Suprapubic skin (tissue), 4 donors: ENCODE measurements around the gene CACNA2D3. TPM values are rescaled to one million over a fixed set of nuclear protein-coding genes. Genes with fewer than 3 reads are reported as not detected.
A peak's percentile ranks its signal among the peaks of the same experiment; 100 is the strongest.

Source experiments
- DNase-seq, 2 donors: peaks; one replicate each; pipeline ENCODE4 v3.0.0-alpha.2; 2019; ENCODE audit warnings: low spot score in 2 of 2
- H3K27ac ChIP-seq: fragments of 200-600 bp; sonication (generic); one replicate; pipeline ENCODE4 v1.5.1; 2019
- H3K27me3 ChIP-seq: fragments of 200-600 bp; sonication (generic); one replicate; pipeline ENCODE4 v1.5.1; 2019
- H3K36me3 ChIP-seq: fragments of 200-600 bp; sonication (generic); one replicate; pipeline ENCODE4 v1.5.1; 2019
- H3K4me1 ChIP-seq: fragments of 200-600 bp; sonication (generic); one replicate; pipeline ENCODE4 v1.5.1; 2019
- H3K4me3 ChIP-seq: fragments of 200-600 bp; sonication (generic); one replicate; pipeline ENCODE4 v1.5.1; 2019; ENCODE audit warnings: mild to moderate bottlenecking
- H3K9me3 ChIP-seq: fragments of 200-600 bp; sonication (generic); one replicate; pipeline ENCODE4 v1.5.1; 2019
- EP300 ChIP-seq: sonication (generic); formaldehyde crosslinking; IDR thresholded peaks from one replicate; pipeline ENCODE4 v1.6.1; 2017; ENCODE audit warnings: antibody characterized with exemption
- POLR2A ChIP-seq, 2 donors: fragments of 450-650 bp; IDR thresholded peaks; one replicate each; pipeline ENCODE4 v1.6.1; 2017; ENCODE audit warnings: antibody characterized with exemption in 2 of 2, mild to moderate bottlenecking in 2 of 2, moderate library complexity in 2 of 2
- POLR2AphosphoS5 ChIP-seq, 3 donors: sonication (generic); formaldehyde crosslinking; IDR thresholded peaks; one replicate each; pipeline ENCODE4 v1.6.1; 2017; ENCODE audit warnings: antibody characterized with exemption in 3 of 3
- WGBS: methylation state at CpG from one replicate; pipeline ENCODE4 v1.1.5; 2018; 5-methylcytosine and 5-hydroxymethylcytosine counted together
- total RNA-seq, 4 donors: library from RNA; depleted of rRNA; stranded (reverse); fragments of >200 nt; gene quantifications; one replicate each; pipeline ENCODE4 v1.1.0, GENCODE V29; 2016
- TF ChIP-seq, protein P1 (sequence below), 2 donors: fragments of 200-600 bp in 1 of 2; fragments of 450-650 bp in 1 of 2; sonication (generic) in 1 of 2; IDR thresholded peaks; one replicate each; pipeline ENCODE4 v1.5.1; 2016 to 2019; ENCODE audit warnings: antibody characterized with exemption in 2 of 2, mild to moderate bottlenecking in 1 of 2, moderate library complexity in 1 of 2

CACNA2D3 gene
- total RNA-seq, 4 donors from 2014 or later, result 0.42 to 2.8 (median 0.95) TPM

DNA sequence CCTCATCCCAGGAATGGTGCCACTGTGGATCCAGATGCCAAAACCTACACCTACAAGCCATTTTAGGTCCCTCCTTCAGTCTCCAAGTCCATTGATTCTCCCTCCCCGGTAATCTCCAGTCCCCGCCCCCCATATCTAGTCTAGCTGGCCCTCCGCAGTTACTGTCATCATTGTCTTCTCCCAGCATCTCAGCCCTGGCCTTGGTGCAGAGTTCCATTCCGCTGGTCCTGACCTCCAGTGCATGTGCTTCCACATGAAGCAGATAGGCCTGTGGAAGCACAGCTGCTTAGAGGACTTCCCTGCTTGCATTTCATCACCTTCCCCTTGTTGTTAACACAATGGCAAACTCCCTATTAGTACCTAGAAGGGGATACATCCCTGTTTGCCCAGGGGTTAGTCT lies 473.7 kb downstream of the CACNA2D3 start:
- TF ChIP-seq, protein P1, sequence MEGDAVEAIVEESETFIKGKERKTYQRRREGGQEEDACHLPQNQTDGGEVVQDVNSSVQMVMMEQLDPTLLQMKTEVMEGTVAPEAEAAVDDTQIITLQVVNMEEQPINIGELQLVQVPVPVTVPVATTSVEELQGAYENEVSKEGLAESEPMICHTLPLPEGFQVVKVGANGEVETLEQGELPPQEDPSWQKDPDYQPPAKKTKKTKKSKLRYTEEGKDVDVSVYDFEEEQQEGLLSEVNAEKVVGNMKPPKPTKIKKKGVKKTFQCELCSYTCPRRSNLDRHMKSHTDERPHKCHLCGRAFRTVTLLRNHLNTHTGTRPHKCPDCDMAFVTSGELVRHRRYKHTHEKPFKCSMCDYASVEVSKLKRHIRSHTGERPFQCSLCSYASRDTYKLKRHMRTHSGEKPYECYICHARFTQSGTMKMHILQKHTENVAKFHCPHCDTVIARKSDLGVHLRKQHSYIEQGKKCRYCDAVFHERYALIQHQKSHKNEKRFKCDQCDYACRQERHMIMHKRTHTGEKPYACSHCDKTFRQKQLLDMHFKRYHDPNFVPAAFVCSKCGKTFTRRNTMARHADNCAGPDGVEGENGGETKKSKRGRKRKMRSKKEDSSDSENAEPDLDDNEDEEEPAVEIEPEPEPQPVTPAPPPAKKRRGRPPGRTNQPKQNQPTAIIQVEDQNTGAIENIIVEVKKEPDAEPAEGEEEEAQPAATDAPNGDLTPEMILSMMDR (IDR thresholded peaks at IDR 0.05), result no peak
- TF ChIP-seq POLR2AphosphoS5 (IDR thresholded peaks at IDR 0.05), result no peak
- no peak for TF ChIP-seq EP300
- TF ChIP-seq POLR2A (IDR thresholded peaks at IDR 0.05), result no peak
- no peaks in the 10 kb centered on the region for H3K4me1 ChIP-seq
- H3K27ac ChIP-seq, result no peak overlapping the region
- no peaks in the 10 kb centered on the region for H3K9me3 ChIP-seq
- H3K27me3 ChIP-seq, result no peaks in the 10 kb centered on the region
- DNase-seq, result no peak
- H3K36me3 ChIP-seq, result no peaks in the 10 kb centered on the region
- 93% methylated on average over 4 of the region's 4 CpGs for WGBS
- no peak overlapping the region for H3K4me3 ChIP-seq

DNA sequence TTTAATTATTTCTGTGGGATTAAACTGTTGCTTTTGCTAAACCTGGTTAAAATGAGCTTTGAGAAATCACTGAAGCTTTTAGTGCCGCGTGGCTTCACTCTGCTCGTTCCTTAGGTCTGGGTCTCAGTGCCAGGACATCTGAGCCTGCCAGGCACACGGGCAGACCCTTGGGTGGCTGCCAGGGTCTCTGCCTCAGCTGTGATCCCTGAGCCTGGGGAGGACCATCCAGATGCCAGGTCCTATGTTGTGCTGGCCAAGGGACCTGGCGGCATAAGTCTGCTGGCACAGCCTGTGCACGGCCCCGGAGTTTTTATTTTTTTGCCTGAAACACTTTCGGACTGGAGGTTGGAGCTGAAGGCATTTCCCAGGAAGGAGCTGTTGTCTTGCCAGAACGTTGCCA lies 477.4 kb downstream of the CACNA2D3 start:
- TF ChIP-seq POLR2AphosphoS5 (IDR thresholded peaks at IDR 0.05) (no peak), EP300 (no peak), POLR2A (IDR thresholded peaks at IDR 0.05) (no peak)
- TF ChIP-seq, protein P1 (IDR thresholded peaks at IDR 0.05), result no peak
- Histone ChIP-seq H3K4me3 (no peak overlapping the region), H3K4me1 (no peaks in the 10 kb centered on the region), H3K27me3 (no peaks in the 10 kb centered on the region), H3K36me3 (no peaks in the 10 kb centered on the region), H3K9me3 (no peaks in the 10 kb centered on the region), H3K27ac (no peak overlapping the region)
- DNase-seq, result no peak
- WGBS, result 66% methylated on average over 8 of the region's 9 CpGs

DNA sequence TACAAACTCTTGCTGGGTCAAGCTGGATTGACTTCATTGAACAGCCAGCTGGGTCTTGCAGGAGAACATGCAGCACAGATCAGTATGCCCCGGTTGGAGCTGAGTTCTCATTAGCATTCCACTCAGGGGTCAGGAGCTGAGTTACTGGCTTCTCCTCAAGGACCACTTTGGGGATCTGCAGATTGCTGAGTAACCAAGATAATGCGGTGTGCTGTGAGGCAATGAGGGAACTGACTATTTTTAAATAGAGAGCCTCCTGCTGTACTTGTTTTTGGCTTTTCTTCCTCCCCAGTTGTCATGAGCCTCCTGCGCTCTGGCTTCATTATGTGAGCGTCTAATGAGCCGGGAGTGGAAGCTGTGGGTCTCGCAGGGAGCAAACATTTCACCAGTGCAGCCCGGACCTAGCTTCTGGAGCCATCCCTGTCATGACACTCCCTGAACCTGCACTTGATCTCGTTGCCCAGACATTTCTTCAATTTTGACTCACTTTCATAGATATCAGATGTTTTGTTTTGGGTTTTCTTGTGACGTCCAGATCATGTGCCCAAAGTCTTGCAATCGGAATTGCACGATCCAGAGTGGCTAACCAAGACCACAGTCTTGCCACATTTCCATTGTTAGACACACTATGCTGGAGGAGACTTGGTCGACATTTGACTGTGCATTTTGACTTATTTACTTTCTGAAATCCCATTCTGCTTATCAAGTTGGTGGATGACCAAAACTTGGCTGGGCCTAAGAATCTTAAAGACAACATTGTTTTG lies 478.3 kb downstream of the CACNA2D3 start:
- H3K4me3 ChIP-seq, result no peak overlapping the region
- DNase-seq, result no peak
- H3K27me3 ChIP-seq, result no peaks in the 10 kb centered on the region
- H3K27ac ChIP-seq, result no peak overlapping the region
- 54% methylated on average over 12 of the region's 12 CpGs for WGBS
- H3K4me1 ChIP-seq, result no peaks in the 10 kb centered on the region
- TF ChIP-seq EP300, result no peak
- TF ChIP-seq POLR2AphosphoS5 (IDR thresholded peaks at IDR 0.05), result peak in 1 of 3 donors; percentile 36
- TF ChIP-seq POLR2A (IDR thresholded peaks at IDR 0.05), result no peak
- TF ChIP-seq, protein P1 (IDR thresholded peaks at IDR 0.05), result no peak
- H3K9me3 ChIP-seq, result no peaks in the 10 kb centered on the region
- H3K36me3 ChIP-seq, result no peaks in the 10 kb centered on the region

DNA sequence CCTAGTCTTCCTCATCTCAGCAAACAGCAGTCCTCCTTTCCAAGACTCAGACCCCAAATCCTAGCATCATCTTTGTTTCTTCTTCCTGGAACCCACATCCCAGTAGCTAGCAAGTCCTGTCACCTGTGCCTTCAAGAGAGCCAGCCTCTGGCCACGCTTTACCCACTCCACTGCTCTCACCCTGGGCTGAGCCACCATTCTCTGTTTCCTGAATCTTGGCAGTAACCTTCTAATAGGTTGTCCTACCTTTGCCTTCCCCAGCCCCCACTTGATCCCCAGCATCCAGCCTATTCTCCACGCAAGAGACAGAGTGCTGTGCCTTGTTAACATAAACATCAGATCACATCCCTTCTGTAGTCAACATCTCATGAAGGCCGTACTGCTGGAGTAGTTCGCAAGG lies 482.1 kb downstream of the CACNA2D3 start:
- WGBS, result 90% methylated on average over 4 of the region's 4 CpGs
- H3K4me1 ChIP-seq, result no peaks in the 10 kb centered on the region
- TF ChIP-seq, protein P1 (IDR thresholded peaks at IDR 0.05), result no peak
- TF ChIP-seq EP300, result no peak
- TF ChIP-seq POLR2AphosphoS5 (IDR thresholded peaks at IDR 0.05), result no peak
- no peak for TF ChIP-seq POLR2A (IDR thresholded peaks at IDR 0.05)

DNA sequence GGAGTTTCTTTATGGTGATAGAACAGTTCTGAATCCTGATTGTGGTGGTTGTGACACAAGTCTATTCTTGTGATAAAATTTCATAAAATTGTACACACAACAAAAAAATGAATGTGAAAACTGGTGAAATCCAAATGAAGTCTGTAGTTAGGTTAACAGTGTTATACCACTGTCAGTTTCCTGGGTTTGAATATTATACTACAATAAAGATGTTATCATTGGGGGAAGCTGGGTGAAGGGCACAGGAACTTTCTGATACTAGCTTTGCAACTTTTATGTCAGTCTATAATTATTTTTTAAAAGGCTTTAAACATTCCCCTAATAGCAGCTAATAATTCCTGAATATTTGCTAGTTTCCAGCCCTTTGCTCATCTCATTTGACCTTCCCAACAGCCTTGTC lies 485.7 kb downstream of the CACNA2D3 start:
- TF ChIP-seq, protein P1 (IDR thresholded peaks at IDR 0.05), result no peak
- TF ChIP-seq POLR2AphosphoS5 (IDR thresholded peaks at IDR 0.05), result no peak
- no peak for TF ChIP-seq EP300
- TF ChIP-seq POLR2A (IDR thresholded peaks at IDR 0.05), result no peak
- no peak overlapping the region for H3K4me3 ChIP-seq
- no peaks in the 10 kb centered on the region for H3K9me3 ChIP-seq
- H3K36me3 ChIP-seq, result no peaks in the 10 kb centered on the region
- no peaks in the 10 kb centered on the region for H3K4me1 ChIP-seq
- no peak for DNase-seq
- no peaks in the 10 kb centered on the region for H3K27me3 ChIP-seq
- no peak overlapping the region for H3K27ac ChIP-seq

More for the DNA sequence above, 482.1 kb downstream of the CACNA2D3 start:
- Histone ChIP-seq H3K27me3 (no peaks in the 10 kb centered on the region), H3K36me3 (no peaks in the 10 kb centered on the region), H3K9me3 (no peaks in the 10 kb centered on the region), H3K4me3 (no peak overlapping the region), H3K27ac (no peak overlapping the region)
- DNase-seq, result no peak
